ENCODE data around the gene SLC26A6.

SLC26A6 gene

DNA sequence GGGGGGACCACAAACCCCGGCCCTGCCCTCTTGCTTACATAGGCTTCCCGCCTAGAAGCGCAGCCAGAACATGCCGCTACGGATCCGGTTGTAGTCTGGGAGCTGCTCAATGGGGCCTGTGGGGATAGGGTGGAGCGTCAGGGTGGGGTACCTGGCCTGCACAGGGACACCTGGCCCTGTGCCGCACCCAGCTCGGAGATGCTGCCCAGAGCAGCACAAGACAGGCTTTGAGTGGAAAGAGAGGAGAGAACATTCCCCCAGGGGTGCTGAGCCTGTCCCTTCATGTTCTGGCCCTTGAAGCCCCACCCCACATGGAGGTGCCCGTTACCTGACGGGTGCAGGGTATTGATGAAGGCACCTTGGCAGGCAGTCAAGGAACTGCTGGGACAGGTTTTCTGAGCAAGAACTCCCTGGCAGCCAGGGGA is 36.2 kb downstream of the SLC26A6 start:
- no peak for DNase-seq (ENCODE audit: low read depth in 2 of 2)

- DNase-seq (ENCODE audit: low read depth in 2 of 2), result no peak
Observed at GRCh38 chr3:48598323-48599076, 36.8 kb downstream of the SLC26A6 start.

GRCh38 chr3:48597408-48597800 is 37.9 kb downstream of the SLC26A6 start:
- no peak for DNase-seq (ENCODE audit: low read depth in 2 of 2)

GRCh38 chr3:48596676-48597407 is 38.4 kb downstream of the SLC26A6 start:
- no peak for DNase-seq (ENCODE audit: low read depth in 2 of 2)

GRCh38 chr3:48596157-48596556 is 39.1 kb downstream of the SLC26A6 start:
- no peak for DNase-seq (ENCODE audit: low read depth in 2 of 2)

GRCh38 chr3:48595526-48596121 is 39.6 kb downstream of the SLC26A6 start:
- DNase-seq (ENCODE audit: low read depth in 2 of 2), result no peak

DNA sequence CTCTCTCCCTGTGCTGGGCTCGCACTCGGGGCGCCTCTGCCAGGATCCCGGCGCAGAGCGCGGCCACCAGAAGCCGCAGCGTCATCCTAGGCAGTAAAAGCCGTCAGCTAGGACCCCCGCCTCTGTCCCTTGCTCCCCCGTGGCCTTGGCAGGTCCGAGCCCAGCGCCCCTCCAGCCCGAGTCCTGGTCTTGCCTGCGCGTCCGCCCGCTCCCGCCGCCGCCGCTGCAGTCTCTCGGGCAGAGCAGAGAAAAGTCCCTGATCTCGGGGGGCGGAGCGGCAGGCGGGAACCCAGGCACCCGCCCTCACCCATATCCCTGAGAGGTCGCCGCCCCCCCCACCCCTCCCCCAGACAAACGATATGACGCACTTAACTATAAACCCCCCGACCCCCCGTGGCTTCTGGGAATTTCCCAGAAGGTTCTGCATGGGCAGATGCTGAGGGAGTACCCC is 40.2 kb downstream of the SLC26A6 start, which contains the start of gene COL7A1:
Gene COL7A1, minus strand, starts transcription at position 255 of the 451 bp plus-strand sequence. Its CDS starts 170 bp downstream, at position 85.
- DNase-seq (ENCODE audit: low read depth in 2 of 2), result no peak

DNA sequence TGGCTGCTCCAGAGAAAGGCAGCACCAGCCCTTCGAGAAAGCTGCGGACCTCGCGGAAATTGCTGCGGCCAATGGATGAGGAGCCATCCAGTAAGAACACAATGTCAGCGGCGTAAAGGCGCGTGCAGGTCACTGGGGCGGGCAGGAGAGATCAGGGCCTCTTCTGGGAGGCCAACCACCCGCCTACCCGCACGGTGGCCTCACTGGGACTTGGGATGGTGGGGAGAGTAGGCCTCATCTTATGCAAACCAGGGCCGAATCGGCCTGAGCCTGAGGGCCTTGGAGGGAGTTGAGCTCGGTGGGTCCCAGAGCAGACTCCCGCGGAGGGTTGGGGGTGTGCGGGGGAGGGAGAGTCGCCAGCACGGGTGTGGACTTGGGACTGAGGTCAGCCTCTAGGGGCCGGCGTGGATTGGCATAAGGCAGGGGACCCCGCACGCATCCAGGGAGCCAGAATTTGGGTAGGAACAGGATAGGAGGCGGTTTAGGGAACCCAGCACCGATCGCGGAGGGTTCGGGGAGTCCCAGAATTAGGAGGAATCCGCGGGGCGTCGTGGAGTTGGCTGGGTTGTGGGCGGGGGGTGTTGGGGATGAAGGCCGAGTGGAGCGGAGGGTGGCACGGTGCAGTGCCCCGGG is 40.7 kb downstream of the SLC26A6 start:
- no peak for DNase-seq (ENCODE audit: low read depth in 2 of 2)

- no peak for DNase-seq (ENCODE audit: low read depth in 2 of 2)
Observed at GRCh38 chr3:48593337-48593736, 41.9 kb downstream of the SLC26A6 start.

GRCh38 chr3:48592519-48593087 is 42.7 kb downstream of the SLC26A6 start:
- DNase-seq (ENCODE audit: low read depth in 2 of 2), result no peak

- no peak for DNase-seq (ENCODE audit: low read depth in 2 of 2)
Observed at GRCh38 chr3:48591886-48592518, 43.3 kb downstream of the SLC26A6 start.

GRCh38 chr3:48591436-48591835 is 43.8 kb downstream of the SLC26A6 start:
- no peak for DNase-seq (ENCODE audit: low read depth in 2 of 2)

GRCh38 chr3:48588230-48588629 is 47.0 kb downstream of the SLC26A6 start:
- no peak for DNase-seq (ENCODE audit: low read depth in 2 of 2)

DNA sequence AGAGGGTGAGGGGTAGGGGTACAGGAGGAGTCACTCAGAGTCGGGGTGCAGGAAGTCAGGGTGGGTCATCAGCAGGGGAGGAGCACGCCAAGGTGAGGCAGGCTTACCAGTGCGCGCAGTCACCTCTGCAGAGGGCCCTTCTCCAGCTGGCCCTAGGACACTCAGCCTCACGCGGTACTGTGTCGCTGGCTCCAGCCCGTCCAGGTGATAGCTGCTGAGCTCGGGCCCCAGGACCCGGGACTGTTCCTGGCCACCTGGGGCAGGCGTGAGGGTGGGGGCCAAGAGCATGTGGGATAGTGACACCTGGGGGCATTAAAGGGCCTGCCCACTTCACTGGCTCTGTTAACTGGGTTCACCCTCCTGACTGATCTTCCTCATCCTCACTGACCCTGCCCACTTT is 47.6 kb downstream of the SLC26A6 start:
- DNase-seq (ENCODE audit: low read depth in 2 of 2), result no peak

GRCh38 chr3:48585411-48585810 is 49.9 kb downstream of the SLC26A6 start:
- DNase-seq (ENCODE audit: low read depth in 2 of 2), result no peak

- DNase-seq (ENCODE audit: low read depth in 2 of 2), result no peak
Observed at GRCh38 chr3:48584836-48585235, 50.4 kb downstream of the SLC26A6 start.

DNA sequence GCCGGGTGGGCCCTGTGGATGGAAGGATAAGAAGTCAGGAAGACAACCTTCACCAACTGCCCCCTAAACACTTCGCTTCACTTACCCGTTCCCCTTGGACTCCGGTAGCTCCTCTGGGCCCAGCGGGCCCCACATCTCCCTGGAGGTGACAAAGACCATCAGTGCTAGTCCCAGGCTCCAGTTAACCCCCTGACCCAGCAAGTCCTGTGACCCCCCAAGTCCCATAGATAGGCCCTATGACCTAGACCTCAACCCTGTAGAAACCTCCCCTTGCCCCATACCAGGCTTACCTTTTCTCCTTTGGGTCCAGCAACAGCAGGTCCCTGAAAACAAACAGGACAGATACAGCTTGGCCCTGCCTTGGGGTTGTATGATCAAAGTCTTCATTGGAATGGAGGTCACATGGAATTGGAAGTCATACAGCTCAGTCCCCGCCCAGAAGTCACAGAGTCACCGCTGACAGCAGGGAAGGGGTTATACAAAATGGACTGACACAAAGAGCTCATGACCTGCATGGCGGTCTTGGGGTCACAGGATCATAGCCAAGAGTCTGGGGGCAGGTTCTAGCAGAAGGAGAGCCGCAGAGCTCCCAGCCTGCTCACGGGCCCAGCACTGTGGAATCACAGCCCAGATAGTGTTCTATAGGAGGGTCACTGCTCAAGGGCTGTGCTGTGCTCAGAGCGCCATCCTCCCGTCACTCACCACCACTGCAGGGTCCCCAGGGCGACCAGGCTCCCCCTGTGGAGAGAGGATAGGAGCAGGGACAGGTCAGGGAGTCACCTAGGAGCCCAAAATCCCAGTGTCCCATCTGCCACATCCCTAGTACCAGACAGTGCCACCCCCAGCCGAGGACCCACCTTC is 53.4 kb downstream of the SLC26A6 start:
- no peak for DNase-seq (ENCODE audit: low read depth in 2 of 2)

DNA sequence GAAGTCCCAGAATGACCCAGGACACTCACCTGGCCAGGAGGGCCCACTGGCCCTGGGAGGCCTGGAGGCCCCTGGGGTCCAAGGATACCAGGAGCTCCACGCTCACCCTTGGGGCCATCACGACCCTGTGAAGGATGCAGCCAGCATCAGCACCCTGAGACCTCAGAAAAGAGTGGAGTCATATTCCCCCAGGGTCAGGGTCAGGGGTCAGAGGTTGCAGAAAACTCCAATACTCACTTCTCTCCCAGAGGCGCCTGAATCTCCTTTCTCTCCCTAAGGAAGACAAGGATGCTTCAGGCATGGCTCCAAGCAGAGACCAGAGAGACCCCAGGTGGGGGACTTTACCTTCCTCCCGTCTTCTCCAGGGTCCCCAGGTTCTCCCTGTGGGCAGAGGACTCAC is 58.6 kb downstream of the SLC26A6 start:
- no peak for DNase-seq (ENCODE audit: low read depth in 2 of 2)

Data from stimulated activated CD8-positive, alpha-beta memory T cell treated with anti-CD3 and anti-CD28 coated beads, Interleukin-7, amount 100 ng/mL, for 1 hour (primary cell).